H1 (cell line): ENCODE results near the gene DOP1A. TPM values are rescaled to one million over a fixed set of nuclear protein-coding genes. Genes with fewer than 3 reads are reported as not detected.

Experiments used
- CTCF ChIA-PET: fragments of 300-600 bp; sonication (Branson Sonifier 250); formaldehyde crosslinking; loops from one replicate; lab custom pipeline; 2021; ENCODE audit not compliant: partially characterized antibody; lab: Charles Lee
- POLR2A ChIA-PET: fragments of 300-600 bp; sonication (Branson Sonifier 250); formaldehyde crosslinking; loops from one replicate; lab custom pipeline; 2021; ENCODE audit warnings: inconsistent platforms; ENCODE audit not compliant: partially characterized antibody; lab: Charles Lee
- DNase-seq, 2 experiments: peaks; one replicate each; pipeline versions ENCODE4 v3.0.0 to v3.0.0-alpha.2; 2010 to 2022; ENCODE audit warnings: low spot score in 2 of 2, low read depth in 1 of 2, mixed read lengths in 1 of 2
- FAIRE-seq: peaks from 2 replicates; lab custom pipeline; 2011; peaks lifted over from hg19 to GRCh38; lab: Jason Lieb, UNC
- H2AFZ ChIP-seq: 2 replicates; pipeline ENCODE4 v1.8.1; 2012; ENCODE audit warnings: low read length, inconsistent platforms
- H2AK5ac ChIP-seq: 2 replicates; pipeline ENCODE4 v1.6.1; 2013; ENCODE audit warnings: low read depth, low read length
- H2BK120ac ChIP-seq: replicated peaks from 2 replicates; pipeline ENCODE3; 2013; ENCODE audit warnings: low read depth, low read length, inconsistent platforms
- H2BK12ac ChIP-seq: 2 replicates; pipeline ENCODE4 v1.6.1; 2013; ENCODE audit warnings: low read depth, low read length
- H2BK15ac ChIP-seq: 2 replicates; pipeline ENCODE4 v1.6.1; 2013; ENCODE audit warnings: low read length
- H2BK20ac ChIP-seq: 2 replicates; pipeline ENCODE4 v1.6.1; 2013; ENCODE audit warnings: low read length
- H2BK5ac ChIP-seq: 2 replicates; pipeline ENCODE4 v1.6.1; 2013; ENCODE audit warnings: low read depth, low read length
- H3K14ac ChIP-seq: 2 replicates; pipeline ENCODE4 v1.6.1; 2013; ENCODE audit warnings: inconsistent platforms; ENCODE audit not compliant: insufficient read length
- H3K18ac ChIP-seq: 2 replicates; pipeline ENCODE4 v1.6.1; 2013; ENCODE audit warnings: low read length; ENCODE audit errors: extremely low read depth
- H3K23ac ChIP-seq: 2 replicates; pipeline ENCODE4 v1.6.1; 2013; ENCODE audit warnings: inconsistent platforms; ENCODE audit not compliant: insufficient read length
- H3K23me2 ChIP-seq: 2 replicates; pipeline ENCODE4 v1.6.1; 2013; ENCODE audit warnings: low read depth, low read length
- H3K27ac ChIP-seq: 2 replicates; pipeline ENCODE4 v1.6.1; 2011; ENCODE audit warnings: low read depth, low read length, inconsistent platforms
- H3K27me3 ChIP-seq, 4 experiments: replicated peaks in 1 of 4; 1 replicate in 1 of 4; 2 replicates in 3 of 4; pipeline versions ENCODE4 v1.6.1 to v1.8.1; 2011 to 2013; ENCODE audit warnings: low read length in 3 of 4, mild to moderate bottlenecking in 3 of 4, inconsistent platforms in 2 of 4, mixed read lengths in 2 of 4, moderate library complexity in 1 of 4; ENCODE audit not compliant: control insufficient read depth in 3 of 4, insufficient read depth in 3 of 4; ENCODE audit errors: extremely low read depth in 1 of 4
- H3K36me3 ChIP-seq, 4 experiments: 2 replicates each; pipeline versions ENCODE4 v1.6.1 to v1.8.1; 2011 to 2013; ENCODE audit warnings: mild to moderate bottlenecking in 4 of 4, low read length in 3 of 4, moderate library complexity in 2 of 4, control low read depth in 1 of 4, inconsistent platforms in 1 of 4; ENCODE audit not compliant: insufficient read depth in 4 of 4, control insufficient read depth in 2 of 4
- H3K4ac ChIP-seq: replicated peaks from 2 replicates; pipeline ENCODE3; 2013; ENCODE audit warnings: low read length, low read depth, mixed read lengths, inconsistent platforms; ENCODE audit not compliant: insufficient read length
- H3K4me1 ChIP-seq, 4 experiments: replicated peaks in 1 of 4; 1 replicate in 1 of 4; 2 replicates in 3 of 4; pipeline versions ENCODE4 v1.6.1 to v1.8.1; 2011 to 2013; ENCODE audit warnings: low read length in 3 of 4, inconsistent platforms in 2 of 4, mixed read lengths in 1 of 4; ENCODE audit not compliant: insufficient read depth in 4 of 4, control insufficient read depth in 3 of 4
- H3K4me2 ChIP-seq, 2 experiments: 2 replicates each; pipeline versions ENCODE4 v1.6.1 to v1.8.1; 2011 to 2013; ENCODE audit warnings: low read depth in 2 of 2, low read length in 2 of 2, control low read depth in 1 of 2, inconsistent platforms in 1 of 2, mild to moderate bottlenecking in 1 of 2; ENCODE audit not compliant: insufficient read depth in 1 of 2
- H3K4me3 ChIP-seq, 4 experiments: fragments of 200-600, 300-600 bp in 1 of 4; sonication (generic), shearing (Covaris generic), sonication (Bioruptor Twin) in 1 of 4; 2 replicates each; pipeline versions ENCODE4 v1.5.1 to v1.8.1; 2011 to 2016; ENCODE audit warnings: low read length in 4 of 4, low read depth in 3 of 4, control low read depth in 2 of 4, inconsistent platforms in 2 of 4, mild to moderate bottlenecking in 2 of 4, mixed read lengths in 1 of 4, moderate library complexity in 1 of 4; ENCODE audit not compliant: insufficient read depth in 2 of 4; ENCODE audit errors: extremely low read depth in 1 of 4
- H3K56ac ChIP-seq: replicated peaks from 2 replicates; pipeline ENCODE3; 2013; ENCODE audit warnings: low read depth, mild to moderate bottlenecking, mixed read lengths, low read length, inconsistent platforms; ENCODE audit not compliant: insufficient read length
- H3K79me1 ChIP-seq: 2 replicates; pipeline ENCODE4 v1.6.1; 2013; ENCODE audit warnings: low read depth, low read length, control low read depth
- H3K79me2 ChIP-seq, 2 experiments: 2 replicates each; pipeline versions ENCODE4 v1.6.1 to v1.8.1; 2012 to 2013; ENCODE audit warnings: low read length in 2 of 2, mild to moderate bottlenecking in 2 of 2, inconsistent platforms in 1 of 2; ENCODE audit not compliant: insufficient read depth in 2 of 2, control insufficient read depth in 1 of 2
- H3K9ac ChIP-seq, 4 experiments: replicated peaks in 1 of 4; 1 replicate in 1 of 4; 2 replicates in 3 of 4; pipeline versions ENCODE4 v1.6.1 to v1.8.1; 2011 to 2013; ENCODE audit warnings: low read depth in 3 of 4, low read length in 3 of 4, control low read depth in 2 of 4, mild to moderate bottlenecking in 2 of 4, moderate library complexity in 2 of 4, inconsistent platforms in 1 of 4; ENCODE audit errors: extremely low read depth in 1 of 4
- H3K9me3 ChIP-seq, 2 experiments: 2 replicates each; pipeline versions ENCODE4 v1.6.1 to v1.8.1; 2012 to 2013; ENCODE audit warnings: mild to moderate bottlenecking in 2 of 2, moderate library complexity in 2 of 2, control low read depth in 1 of 2, inconsistent platforms in 1 of 2, low read depth in 1 of 2, low read length in 1 of 2, mixed read lengths in 1 of 2; ENCODE audit not compliant: insufficient read depth in 2 of 2
- H4K20me1 ChIP-seq, 2 experiments: replicated peaks in 1 of 2; 2 replicates each; pipeline versions ENCODE3 to v1.8.1; 2011 to 2013; ENCODE audit warnings: inconsistent platforms in 2 of 2, low read length in 2 of 2, mild to moderate bottlenecking in 1 of 2; ENCODE audit not compliant: insufficient read depth in 2 of 2, control insufficient read depth in 1 of 2
- H4K5ac ChIP-seq: 2 replicates; pipeline ENCODE4 v1.6.1; 2013; ENCODE audit warnings: low read length, low read depth, mixed read lengths, inconsistent platforms; ENCODE audit not compliant: insufficient read length
- H4K8ac ChIP-seq: 2 replicates; pipeline ENCODE4 v1.8.0; 2013; ENCODE audit warnings: mild to moderate bottlenecking, moderate library complexity, low read length, inconsistent platforms; ENCODE audit not compliant: insufficient read depth; ENCODE audit errors: extremely low read depth
- H4K91ac ChIP-seq: replicated peaks from 2 replicates; pipeline ENCODE3; 2013; ENCODE audit warnings: low read length, mixed read lengths, inconsistent platforms; ENCODE audit not compliant: insufficient read length
- HDAC6 ChIP-seq: IDR thresholded peaks from one replicate; pipeline ENCODE4 v1.7.1; 2012; ENCODE audit warnings: low read depth, mild to moderate bottlenecking, inconsistent platforms, low read length, moderate library complexity
- POLR2A ChIP-seq, 2 experiments: IDR thresholded peaks; 1 replicate in 1 of 2; 2 replicates in 1 of 2; pipeline ENCODE4 v1.6.1; 2011; ENCODE audit warnings: low read depth in 2 of 2, low read length in 2 of 2, mild to moderate bottlenecking in 2 of 2; ENCODE audit errors: control extremely low read depth in 1 of 2
- RNF2 ChIP-seq: fragments of 200-900, 300-1000 bp; sonication (generic); IDR thresholded peaks from 2 replicates; pipeline ENCODE4 v1.7.1; 2016; ENCODE audit warnings: borderline replicate concordance, low read depth, mild to moderate bottlenecking, antibody characterized with exemption, low read length; ENCODE audit not compliant: poor library complexity, severe bottlenecking; ENCODE audit errors: missing control alignments
- WGBS, 2 experiments: shearing (Covaris generic) in 1 of 2; methylation state at CpG; one replicate each; pipeline versions ENCODE4 v1.1.6 to v1.1.7; 2013 to 2015; ENCODE audit warnings: low lambda C conversion rate in 2 of 2, mixed read lengths in 2 of 2, inconsistent platforms in 1 of 2, low coverage in 1 of 2, missing lambda C conversion rate in 1 of 2; ENCODE audit not compliant: insufficient replicate concordance in 2 of 2, insufficient coverage in 1 of 2, insufficient read length in 1 of 2; ENCODE audit errors: extremely low coverage in 1 of 2, missing lambda C conversion rate in 1 of 2; 5-methylcytosine and 5-hydroxymethylcytosine counted together
- polyA plus RNA-seq, 7 experiments: library from polyadenylated mRNA; depleted of rRNA in 3 of 7; stranded (reverse) in 5 of 7; unstranded in 2 of 7; fragments of >200 nt in 5 of 7; fragments of 200-250 nt in 2 of 7; gene quantifications; 1 replicate in 5 of 7; 2 replicates in 1 of 7; 4 replicates in 1 of 7; pipeline versions ENCODE4 v1.2.1 to v1.2.3, GENCODE V29; 2011 to 2013; ENCODE audit warnings: missing spikeins in 2 of 7, mixed read lengths in 2 of 7
- total RNA-seq: library from RNA; stranded (reverse); fragmentation: NEBNext Ultra II Directional; extraction: Animal tissue kit (Norgen Biotek cat#: 25700); gene quantifications from 2 replicates; pipeline ENCODE4 v1.2.1, GENCODE V29; 2021
- TF ChIP-seq, protein P1 (sequence below): IDR thresholded peaks from 2 replicates; pipeline ENCODE4 v1.6.1; 2011; ENCODE audit warnings: low read depth, mild to moderate bottlenecking, low read length; ENCODE audit not compliant: insufficient read depth

DOP1A gene
- total and polyA plus RNA-seq, 2 of the 8 experiments (the other 6 are each of a cell fraction or from before 2014, with no cell fraction given): 7.5 to 14.7 TPM

DNA sequence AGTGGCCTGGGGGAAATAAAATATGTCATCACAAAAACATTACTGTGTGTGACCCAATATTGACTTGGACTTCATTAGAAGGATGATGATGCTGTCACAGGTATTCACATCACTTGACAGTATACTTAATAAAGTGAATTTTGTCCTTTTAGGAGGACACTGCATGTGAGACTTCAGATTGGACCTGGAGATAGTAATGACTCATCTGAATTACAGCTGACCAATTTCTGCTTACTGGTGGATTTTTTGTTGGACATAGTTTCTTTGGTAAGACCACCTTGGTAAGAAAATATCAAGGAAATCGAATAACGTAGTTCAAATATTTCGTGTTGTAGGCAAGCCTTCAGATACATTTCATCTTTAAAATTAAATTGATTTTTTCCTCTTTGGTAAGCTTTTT lies 57.1 kb downstream of the DOP1A start:
- Histone ChIP-seq H3K79me2 (no peaks in the 10 kb centered on the region), H3K36me3 (peaks cover 0 to 56% (median 14%) of the 10 kb centered on the region in 4 experiments; a peak in 6 of 8 replicates), H2AK5ac (no peak overlapping the region), H3K4me2 (no peak overlapping the region), H3K9me3 (no peaks in the 10 kb centered on the region), H2BK120ac (no peak overlapping the region), H2BK12ac (no peak overlapping the region), H4K8ac (no peak overlapping the region), H3K14ac (no peak overlapping the region), H4K91ac (no peak overlapping the region), H2AFZ (no peak overlapping the region), H3K23me2 (no peaks in the 10 kb centered on the region), H3K9ac (no peak overlapping the region), H3K27me3 (no peaks in the 10 kb centered on the region), H2BK5ac (no peak overlapping the region), H3K4me3 (no peak overlapping the region), H4K20me1 (no peaks in the 10 kb centered on the region), H3K27ac (no peak overlapping the region), H3K4me1 (peaks cover 0 to 7% (median 4%) of the 10 kb centered on the region in 4 experiments; a peak in 2 of 7 replicates), H3K4ac (no peak overlapping the region), H3K18ac (no peak overlapping the region), H3K56ac (no peak overlapping the region), H3K79me1 (no peaks in the 10 kb centered on the region), H4K5ac (no peak overlapping the region), H3K23ac (no peak overlapping the region), H2BK20ac (no peak overlapping the region), H2BK15ac (no peak overlapping the region)
- CTCF ChIA-PET: interaction anchor here (0.6 kb wide), 1 partner anchor 16 kb away, joined by 3 read pairs; no protein-coding TSS in a partner anchor
- FAIRE-seq (no peak), DNase-seq (no peak)
- TF ChIP-seq, protein P1, sequence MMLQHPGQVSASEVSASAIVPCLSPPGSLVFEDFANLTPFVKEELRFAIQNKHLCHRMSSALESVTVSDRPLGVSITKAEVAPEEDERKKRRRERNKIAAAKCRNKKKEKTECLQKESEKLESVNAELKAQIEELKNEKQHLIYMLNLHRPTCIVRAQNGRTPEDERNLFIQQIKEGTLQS: no peak
- TF ChIP-seq POLR2A (IDR thresholded peaks at IDR 0.05; ENCODE audit: control extremely low read depth in 1 of 2, low read depth in 2 of 2, low read length in 2 of 2) (no peak), RNF2 (no peak), HDAC6 (no peak)
- WGBS, 2 experiments: 99% methylated on average over 3 of the region's 3 CpGs; no CpG with 5 or more reads in 1 of the 2 experiments
- POLR2A ChIA-PET: no interaction called here
